Fibroblast of skin of right biceps (primary cell): Measurements from ENCODE around the gene ABCB1.
"Not testable (repeated sequence)": the region's sequence is repeated elsewhere in the genome, so short reads cannot be mapped to it uniquely, and the experiment has no call there.

ENCODE experiments used
- DNase-seq: peaks from one replicate; pipeline ENCODE4 v3.0.0-alpha.2; 2013

Gene ABCB1

DNA sequence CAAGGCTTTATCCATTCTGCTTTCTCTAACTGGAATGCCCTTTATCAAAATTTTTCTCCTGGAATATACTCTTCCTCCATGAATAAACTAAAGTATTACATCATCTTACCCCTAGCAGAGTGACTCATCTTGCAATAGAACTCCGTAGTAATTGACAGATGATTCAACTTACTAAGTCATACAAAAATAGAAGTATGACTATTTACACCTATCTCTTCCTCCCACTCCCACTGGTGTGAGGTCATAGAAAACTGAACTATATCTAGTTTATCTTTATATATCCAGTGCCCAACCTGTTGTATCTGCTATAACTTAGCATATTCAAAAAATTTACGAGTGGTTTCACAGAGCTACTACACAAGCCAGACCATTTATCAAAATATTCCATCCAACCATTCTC is 26.1 kb downstream of the ABCB1 start:
- peak; percentile 70 for DNase-seq

- DNase-seq = not testable (repeated sequence)
These were observed 28.2 kb downstream of the ABCB1 start for GRCh38 chr7:87572513-87572912.

DNA sequence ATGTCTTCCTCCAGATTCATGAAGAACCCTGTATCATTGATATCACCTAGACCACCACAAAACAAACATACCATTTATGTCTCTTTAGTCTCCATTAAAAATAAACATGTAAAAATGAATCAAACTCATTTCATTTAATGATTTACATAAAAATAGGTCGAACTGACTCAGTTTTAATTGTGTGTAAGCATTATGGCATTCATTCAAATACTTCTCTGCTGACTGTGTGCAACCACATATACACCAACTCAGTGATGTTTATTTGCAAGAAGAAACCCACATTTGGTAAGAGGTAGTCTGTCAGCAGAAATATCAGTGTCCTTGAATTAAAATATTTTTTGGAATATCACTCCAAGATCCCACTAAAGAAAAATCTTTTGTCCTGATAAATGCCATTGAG is 30.5 kb downstream of the ABCB1 start:
- peak; percentile 82 for DNase-seq

- peak; percentile 26 for DNase-seq
These were observed 33.6 kb downstream of the ABCB1 start for GRCh38 chr7:87567052-87567451.

- no peak for DNase-seq
These were observed 34.3 kb downstream of the ABCB1 start for GRCh38 chr7:87566311-87566900.

DNA sequence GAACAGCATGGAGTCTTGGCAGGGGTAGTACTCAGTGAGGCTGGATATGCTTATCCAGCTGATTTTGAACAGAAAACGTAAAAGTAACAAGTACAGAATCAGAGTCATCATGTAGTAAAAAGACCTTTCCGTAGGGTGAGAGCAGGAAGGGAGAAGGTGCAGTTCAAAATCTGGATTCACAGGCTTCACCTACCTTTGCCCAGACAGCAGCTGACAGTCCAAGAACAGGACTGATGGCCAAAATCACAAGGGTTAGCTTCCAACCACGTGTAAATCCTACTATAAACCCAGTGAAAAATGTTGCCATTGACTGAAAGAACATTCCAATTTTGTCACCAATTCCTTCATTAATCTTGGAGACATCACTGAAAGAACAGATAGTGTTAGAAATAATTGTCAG is 34.8 kb downstream of the ABCB1 start:
- no peak for DNase-seq

GRCh38 chr7:87564296-87564963 is 36.3 kb downstream of the ABCB1 start:
- DNase-seq = peak; percentile 14

DNA sequence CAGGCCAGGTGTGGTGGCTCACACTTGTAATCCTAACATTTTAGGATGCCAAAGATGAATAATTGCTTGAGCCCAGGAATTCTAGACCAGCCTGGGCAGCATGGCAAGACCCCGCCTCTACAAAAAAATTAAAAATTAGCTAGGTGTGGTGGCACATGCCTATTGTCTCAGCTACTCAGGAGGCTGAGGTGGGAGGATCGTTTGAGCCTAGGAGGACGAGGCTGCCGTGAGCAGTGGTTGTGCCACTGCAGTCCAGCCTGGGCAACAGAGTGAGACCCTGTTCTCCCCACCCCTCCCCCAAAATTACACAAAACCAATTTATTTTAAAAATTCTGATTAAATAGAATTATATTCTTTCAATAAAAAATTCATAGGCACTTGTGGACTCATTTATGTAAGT is 39.0 kb downstream of the ABCB1 start:
- no peak for DNase-seq

DNA sequence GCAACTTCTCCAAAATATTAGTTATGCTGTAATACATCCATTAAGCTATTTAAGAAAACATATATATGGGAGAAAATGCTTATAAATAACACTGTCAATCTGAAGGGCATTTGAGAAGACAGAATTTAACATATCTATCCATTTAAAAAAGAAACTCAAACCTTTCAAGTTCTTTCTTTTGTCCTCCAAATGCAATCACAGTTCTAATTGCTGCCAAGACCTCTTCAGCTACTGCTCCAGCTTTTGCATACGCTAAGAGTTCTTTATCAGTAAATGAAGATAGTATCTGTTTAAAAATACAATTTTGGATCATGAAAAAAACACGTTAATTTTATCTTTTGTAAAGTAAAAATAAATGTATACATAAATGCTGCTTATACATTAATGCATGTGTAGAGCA is 39.6 kb downstream of the ABCB1 start:
- DNase-seq = no peak

DNA sequence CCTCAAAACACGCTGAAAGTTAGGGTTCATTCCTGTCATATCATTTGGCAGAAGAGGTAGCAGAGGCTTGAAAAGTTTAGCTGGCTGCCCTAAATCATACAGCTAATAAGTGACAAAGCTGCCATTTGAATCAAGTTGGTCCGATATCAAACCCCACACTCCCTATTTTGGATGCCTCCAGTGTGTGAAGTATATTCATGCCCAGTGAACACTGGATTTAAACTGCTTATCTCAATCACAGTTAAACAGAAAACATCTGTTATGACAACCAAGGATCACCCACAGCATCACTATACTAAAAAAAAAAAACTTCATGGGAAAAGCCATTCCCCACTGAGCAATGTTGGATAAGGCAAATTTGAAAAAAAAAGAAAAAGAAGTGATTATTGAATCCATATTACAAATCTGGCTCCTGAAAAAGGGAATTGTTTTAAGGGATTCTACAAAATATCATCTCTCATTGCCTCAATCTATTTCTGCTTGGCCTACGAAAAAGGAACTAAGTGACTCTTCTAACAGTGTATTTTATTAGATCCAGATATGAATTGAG is 48.3 kb downstream of the ABCB1 start:
- no peak for DNase-seq

DNA sequence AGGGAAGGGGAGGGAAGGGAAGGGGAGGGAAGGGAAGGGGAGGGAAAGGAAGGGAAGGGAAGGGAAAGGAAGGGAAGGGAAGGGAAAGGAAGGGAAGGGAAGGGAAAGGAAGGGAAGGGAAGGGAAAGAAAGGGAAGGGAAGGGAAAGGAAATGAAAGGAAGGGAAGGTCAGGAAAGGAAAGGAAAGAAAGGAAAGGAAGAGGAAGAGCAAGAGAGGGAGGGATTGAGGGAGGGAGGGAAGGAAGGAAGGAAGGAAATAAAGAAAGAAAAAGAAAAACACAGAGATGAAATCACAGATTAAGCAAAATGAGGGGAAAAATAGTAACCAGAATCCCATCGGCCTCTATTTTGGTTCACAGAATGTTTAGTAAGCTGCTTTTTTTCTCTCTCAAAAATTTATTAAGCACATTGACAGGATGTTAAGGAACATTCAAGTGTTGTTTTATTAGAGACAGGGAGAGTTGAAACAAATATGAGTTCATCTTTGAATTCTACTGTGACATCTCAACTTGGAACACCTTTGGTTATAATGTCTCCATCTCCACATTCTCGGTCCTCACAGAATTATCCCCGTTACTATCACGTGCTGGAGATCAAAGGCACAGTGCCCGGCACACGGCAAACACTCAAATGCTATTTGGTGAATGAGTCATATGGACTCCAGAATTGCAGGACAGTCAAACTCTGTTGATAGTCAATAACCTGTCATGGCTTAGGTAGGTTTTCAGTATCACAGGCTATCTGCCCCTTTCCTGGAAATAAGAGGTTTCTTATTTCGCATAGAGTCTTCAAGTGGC is 52.4 kb downstream of the ABCB1 start:
- DNase-seq = no peak

- no peak for DNase-seq
These were observed 54.9 kb downstream of the ABCB1 start for GRCh38 chr7:87545760-87546159.

GRCh38 chr7:87543623-87544022 is 57.1 kb downstream of the ABCB1 start:
- DNase-seq = no peak

- DNase-seq = no peak
These were observed 59.0 kb downstream of the ABCB1 start for GRCh38 chr7:87541648-87542047.

GRCh38 chr7:87538052-87538451 is 62.6 kb downstream of the ABCB1 start:
- no peak for DNase-seq

- no peak for DNase-seq
These were observed 66.6 kb downstream of the ABCB1 start for GRCh38 chr7:87534072-87534471.

GRCh38 chr7:87530126-87530525 is 70.6 kb downstream of the ABCB1 start:
- no peak for DNase-seq

GRCh38 chr7:87528730-87529129 is 72.0 kb downstream of the ABCB1 start:
- DNase-seq = no peak

DNA sequence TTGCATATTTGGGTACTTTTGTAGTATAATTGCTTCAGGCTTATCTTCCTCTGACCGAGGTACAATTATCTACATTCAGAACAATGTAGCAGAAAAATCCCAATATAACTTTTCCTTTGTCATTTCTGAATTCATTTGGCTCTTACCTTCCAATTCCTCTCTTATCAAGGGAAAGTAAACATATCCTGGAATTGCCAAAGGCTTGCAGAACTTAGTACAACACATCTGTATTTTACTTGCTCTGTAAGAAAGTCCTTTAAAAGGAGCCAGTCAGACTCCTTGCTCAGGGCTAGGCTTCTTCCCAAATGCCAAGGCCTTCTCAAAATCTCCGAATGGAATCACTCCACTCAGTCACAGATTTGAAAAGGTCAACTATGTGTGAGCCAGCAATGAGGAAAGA is 81.9 kb downstream of the ABCB1 start:
- DNase-seq = no peak

- DNase-seq = no peak
These were observed 82.8 kb downstream of the ABCB1 start for GRCh38 chr7:87517891-87518290.

DNA sequence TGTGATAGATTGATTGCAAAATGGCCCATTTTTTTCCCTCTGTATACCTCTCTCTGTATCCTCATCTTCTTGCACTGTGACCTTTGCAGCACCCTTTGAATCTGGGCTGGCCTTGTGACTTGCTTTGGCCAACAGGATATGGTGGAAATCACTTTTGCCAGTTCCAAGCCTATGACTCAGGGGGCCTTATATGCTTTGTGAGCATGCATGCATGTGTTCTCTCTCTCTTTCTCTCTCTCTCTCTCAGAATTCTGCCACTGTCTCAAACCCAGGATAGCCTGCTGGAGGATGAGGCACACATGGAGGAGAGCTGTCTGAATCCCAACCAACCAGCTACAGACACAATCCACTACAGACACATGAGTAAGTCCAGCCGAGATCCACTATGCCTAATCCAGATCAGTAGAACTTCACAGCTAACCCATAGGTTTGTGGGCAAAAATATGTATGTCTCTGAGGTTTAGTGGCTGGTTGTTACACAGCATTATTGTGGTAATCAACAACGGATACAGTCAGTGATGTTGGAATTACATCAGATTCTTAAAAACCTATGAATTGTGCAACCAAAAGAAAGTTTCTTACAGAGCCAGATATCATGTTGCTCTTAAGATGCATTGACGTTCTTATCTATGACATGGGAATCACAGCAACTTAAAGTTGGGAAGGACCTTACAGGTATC is 83.4 kb downstream of the ABCB1 start:
- peak; percentile 22 for DNase-seq

- DNase-seq = no peak
These were observed 86.8 kb downstream of the ABCB1 start for GRCh38 chr7:87513735-87514335.

- DNase-seq = no peak
These were observed 87.8 kb downstream of the ABCB1 start for GRCh38 chr7:87512906-87513305.
